HG03432 (cell line): ENCODE data around the gene TNFAIP8L3.
"Not testable (repeated sequence)": the region's sequence is repeated elsewhere in the genome, so short reads cannot be mapped to it uniquely, and the experiment has no call there.

ENCODE experiments used
- ATAC-seq: cut with Tn5 transposase; IDR thresholded peaks from one replicate; pipeline ENCODE4 v1.9.1; 2021; ENCODE audit warnings: mild to moderate bottlenecking, moderate library complexity; ENCODE audit not compliant: unreplicated experiment

TNFAIP8L3 gene

GRCh38 chr15:51065261-51065660 lies 29.4 kb downstream of the TNFAIP8L3 start:
- ATAC-seq: no peak

DNA sequence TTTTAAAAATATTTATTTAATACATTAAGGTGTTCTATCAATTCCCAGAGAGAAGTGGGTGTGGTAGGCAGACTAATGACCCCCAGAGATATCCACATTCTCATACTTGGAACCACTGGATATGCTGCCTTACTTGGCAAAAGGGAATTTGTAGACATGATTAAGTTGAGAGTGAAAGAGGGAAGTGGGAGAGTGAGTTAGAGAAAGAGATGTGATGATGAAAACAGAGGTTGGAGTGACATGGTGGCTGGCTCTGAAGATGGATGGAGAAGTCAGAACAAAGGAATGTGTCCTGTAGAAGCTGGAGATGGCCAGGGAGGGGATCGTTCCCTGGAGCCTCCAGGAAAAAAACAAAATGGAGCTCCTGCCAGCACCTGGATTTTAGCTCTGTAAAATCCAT lies 32.0 kb downstream of the TNFAIP8L3 start:
- no peak for ATAC-seq

GRCh38 chr15:51060030-51060673 lies 34.6 kb downstream of the TNFAIP8L3 start:
- no peak for ATAC-seq

DNA sequence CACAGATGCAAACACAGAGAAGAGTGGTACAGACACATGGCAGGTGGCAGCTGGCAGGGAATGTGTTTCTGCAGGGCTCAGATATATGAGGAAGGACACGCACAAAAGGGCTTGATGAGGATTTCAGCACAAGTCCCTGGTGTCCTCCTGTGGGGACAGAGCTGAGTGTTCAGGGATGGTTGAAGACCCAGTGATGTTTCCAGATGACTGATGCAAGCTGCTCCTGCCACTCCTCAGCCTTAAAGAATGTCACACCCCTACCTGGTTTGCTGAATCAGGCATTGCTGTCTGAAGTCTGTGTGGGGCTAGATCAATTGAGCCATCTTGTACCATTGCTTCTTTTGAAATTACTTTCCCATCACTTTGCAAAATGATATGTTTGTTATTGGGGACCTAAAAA lies 40.2 kb downstream of the TNFAIP8L3 start:
- ATAC-seq: no peak

DNA sequence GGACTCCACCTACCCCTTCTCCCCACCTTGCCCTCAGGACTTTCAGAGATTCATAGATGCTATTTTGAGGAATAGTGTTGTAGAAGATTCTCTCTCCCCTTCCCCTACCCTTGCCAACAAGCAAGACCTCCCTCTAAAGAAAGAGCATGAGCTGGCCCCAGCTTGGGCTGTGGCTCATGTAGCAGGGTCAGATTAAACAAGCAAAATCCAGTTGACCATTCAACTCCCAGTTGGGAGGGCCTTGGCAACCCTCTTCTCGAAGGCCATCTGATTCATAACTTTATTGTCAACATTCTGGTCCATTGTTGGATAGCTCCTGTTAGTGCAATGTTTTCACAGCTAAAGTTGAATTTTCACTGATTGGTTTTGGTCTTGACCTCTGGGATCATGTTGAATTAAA lies 41.1 kb downstream of the TNFAIP8L3 start:
- no peak for ATAC-seq

DNA sequence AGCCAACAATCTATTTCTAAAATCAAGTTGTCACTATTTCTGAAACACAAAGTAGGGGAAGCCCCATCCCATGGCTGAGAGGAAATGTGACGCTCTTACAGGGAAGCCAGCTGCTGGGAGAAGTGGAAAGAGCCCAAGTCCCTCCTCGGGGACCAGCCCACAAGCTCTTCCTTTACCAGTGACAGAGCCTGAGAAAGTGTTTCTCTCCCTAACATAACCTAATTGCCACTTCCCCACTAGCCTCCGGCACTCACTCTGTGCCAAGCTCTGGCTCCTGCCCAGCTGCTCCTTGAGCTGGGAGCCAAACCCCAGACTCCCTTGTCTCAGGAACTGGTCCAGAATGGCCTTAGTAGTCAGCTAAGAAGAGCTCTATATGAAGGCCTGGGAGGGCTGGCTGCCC lies 42.9 kb downstream of the TNFAIP8L3 start:
- ATAC-seq: no peak

GRCh38 chr15:51049081-51049480 lies 45.6 kb downstream of the TNFAIP8L3 start:
- no peak for ATAC-seq

DNA sequence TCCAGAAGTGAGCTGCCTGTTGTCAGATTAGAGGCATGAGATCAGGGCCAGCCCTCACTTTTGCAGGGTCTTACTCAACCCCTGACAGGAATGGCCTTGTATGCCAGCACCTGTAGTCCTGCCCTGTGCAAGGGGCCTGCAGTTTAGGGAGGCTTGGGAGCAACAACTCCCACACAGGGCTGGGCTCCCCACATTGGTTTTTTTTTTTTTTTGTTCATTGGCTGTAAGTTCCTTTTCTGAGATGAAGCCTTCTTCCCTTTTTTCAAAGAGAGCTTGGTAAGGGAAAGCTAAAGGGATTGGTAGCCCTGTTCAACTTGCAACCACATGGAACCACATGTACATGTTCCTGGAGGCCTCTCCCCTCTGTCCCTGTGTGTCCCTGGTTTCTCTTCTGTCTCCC lies 46.4 kb downstream of the TNFAIP8L3 start:
- ATAC-seq: no peak

DNA sequence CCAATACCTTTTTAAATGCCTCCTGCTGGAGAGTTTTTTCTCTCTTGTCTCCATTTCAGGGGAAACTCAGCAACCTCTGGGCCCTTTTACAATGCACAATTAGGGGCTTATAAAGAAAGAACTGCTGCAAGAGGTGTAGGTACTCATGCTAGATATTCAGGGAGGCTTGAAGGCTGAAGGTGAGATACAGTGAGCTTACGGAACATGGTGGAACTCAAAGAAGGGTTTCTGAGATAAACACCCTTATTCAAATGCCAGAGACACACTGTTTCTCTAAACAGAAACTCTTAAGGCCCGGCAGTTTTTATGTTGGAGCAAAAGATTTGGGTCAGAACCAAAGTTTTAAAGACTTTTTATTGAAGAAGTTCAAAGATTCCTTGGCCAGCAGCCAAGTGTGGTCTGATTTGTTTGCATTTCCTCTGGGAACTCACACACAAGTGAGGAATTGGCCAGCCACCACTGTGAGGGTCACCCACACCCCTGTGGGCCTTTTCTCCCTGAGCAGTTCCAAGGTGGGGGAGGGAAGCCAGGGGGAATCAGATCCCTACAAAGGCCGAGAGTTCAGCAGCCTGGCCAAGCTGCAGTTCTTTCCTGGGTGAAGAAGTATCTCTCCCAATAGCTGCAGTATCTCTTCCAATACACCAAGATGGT lies 47.8 kb downstream of the TNFAIP8L3 start:
- no peak for ATAC-seq

- no peak for ATAC-seq
These were observed 48.7 kb downstream of the TNFAIP8L3 start for GRCh38 chr15:51046016-51046415.

DNA sequence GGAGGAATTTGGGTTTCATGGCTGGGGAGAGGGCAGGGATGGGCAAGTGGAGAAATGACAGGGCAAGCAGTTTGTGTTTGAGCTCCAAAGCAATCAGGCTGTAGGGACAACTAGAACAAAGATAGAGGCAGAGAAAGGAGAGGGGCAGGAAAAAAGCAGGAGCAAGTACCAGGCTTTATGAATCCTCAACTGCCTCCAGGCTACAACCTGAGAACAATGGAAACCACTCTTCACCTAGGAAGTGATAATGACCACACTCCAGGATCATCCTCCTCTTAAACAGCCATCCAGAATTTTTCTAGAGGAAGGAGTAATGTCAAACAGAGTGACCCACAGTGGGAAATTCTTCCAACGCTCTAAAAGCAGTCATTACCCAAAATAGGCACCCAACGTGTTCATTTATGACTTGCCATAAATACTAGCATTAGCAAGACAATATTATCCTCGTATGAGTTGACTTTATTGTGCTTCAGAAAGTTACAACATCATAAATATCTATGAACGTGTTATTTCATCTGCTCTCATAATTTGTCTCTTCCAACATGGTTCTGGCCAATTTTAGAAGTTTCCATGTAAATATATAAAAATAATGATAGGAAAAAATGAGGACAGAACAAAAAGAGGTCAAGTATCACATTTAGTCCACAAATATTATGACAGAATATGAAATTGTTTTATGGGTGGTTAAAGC lies 50.5 kb downstream of the TNFAIP8L3 start:
- no peak for ATAC-seq

GRCh38 chr15:51038974-51039319 lies 55.8 kb downstream of the TNFAIP8L3 start:
- no peak for ATAC-seq

GRCh38 chr15:51038162-51038973 lies 56.3 kb downstream of the TNFAIP8L3 start:
- no peak for ATAC-seq

- ATAC-seq: not testable (repeated sequence)
These were observed 57.2 kb downstream of the TNFAIP8L3 start for GRCh38 chr15:51037474-51037873.

- no peak for ATAC-seq
These were observed 63.9 kb downstream of the TNFAIP8L3 start for GRCh38 chr15:51030649-51031316.

GRCh38 chr15:51025454-51025846 lies 69.3 kb downstream of the TNFAIP8L3 start:
- no peak for ATAC-seq

- no peak for ATAC-seq
These were observed 69.8 kb downstream of the TNFAIP8L3 start for GRCh38 chr15:51024735-51025453.

DNA sequence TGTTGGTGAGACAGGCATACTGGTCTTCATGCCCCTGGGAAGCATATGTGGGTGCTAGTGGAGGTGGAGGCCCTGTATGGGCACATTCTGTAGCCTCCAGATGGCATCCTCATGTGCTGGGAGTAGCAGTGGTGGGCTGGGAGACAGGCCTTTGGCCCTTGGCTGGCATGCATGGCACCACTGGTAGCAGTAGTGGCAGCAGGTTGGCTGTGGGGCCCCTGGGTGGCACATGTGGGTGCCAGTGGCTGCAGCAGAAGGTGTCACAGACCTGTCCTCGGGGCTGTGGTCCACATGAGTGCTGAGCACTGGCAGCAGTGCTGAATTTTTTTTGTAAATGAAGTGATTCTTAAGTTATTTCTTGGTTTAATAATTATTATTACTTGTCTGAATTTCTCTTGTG lies 71.2 kb downstream of the TNFAIP8L3 start:
- no peak for ATAC-seq

DNA sequence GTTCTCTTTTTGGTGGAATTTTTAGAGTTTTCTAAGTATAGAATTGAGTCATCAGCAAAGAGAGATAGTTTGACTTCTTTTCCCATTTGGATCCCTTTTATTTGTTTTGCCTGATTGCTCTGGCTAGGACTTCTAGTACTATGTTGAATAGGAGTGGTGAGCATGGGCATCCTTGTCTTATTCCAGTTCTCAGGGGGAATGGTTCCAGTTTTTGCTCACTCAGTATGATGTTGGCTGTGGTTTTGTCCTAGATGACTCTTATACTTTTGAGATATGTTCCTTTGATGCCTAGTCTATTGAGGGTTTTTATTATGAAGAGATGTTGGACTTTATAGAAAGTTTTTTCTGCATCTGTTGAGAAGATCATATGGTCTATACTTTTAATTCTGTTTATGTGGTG lies 72.5 kb downstream of the TNFAIP8L3 start:
- ATAC-seq: no peak

- no peak for ATAC-seq
These were observed 78.1 kb downstream of the TNFAIP8L3 start for GRCh38 chr15:51016615-51017014.
